RWPE2 (cell line): Measurements from ENCODE around the gene DAP.

Experiments
- ATAC-seq: fragments of 200-7000 bp; cut with Tn5 transposase; 3 replicates; pipeline ENCODE4 v1.9.1; 2021; ENCODE audit warnings: low read depth
- DNase-seq: peaks from one replicate; pipeline ENCODE4 v3.0.0-alpha.2; 2020; ENCODE audit warnings: low spot score
- H3K27ac ChIP-seq: fragments of 450-650 bp; 2 replicates; pipeline ENCODE4 v1.5.1; 2017; ENCODE audit warnings: mild to moderate bottlenecking; ENCODE audit not compliant: poor library complexity, severe bottlenecking
- H3K27me3 ChIP-seq: fragments of 250-450 bp; sonication (Bioruptor Pico); 2 replicates; pipeline ENCODE4 v1.5.1; 2021; ENCODE audit warnings: mild to moderate bottlenecking, moderate library complexity; ENCODE audit not compliant: insufficient read depth, poor library complexity, severe bottlenecking
- H3K36me3 ChIP-seq: fragments of 250-450 bp; sonication (Bioruptor Pico); 2 replicates; pipeline ENCODE4 v1.5.1; 2020; ENCODE audit warnings: low read depth, mild to moderate bottlenecking, moderate library complexity
- H3K4me1 ChIP-seq: fragments of 250-450 bp; sonication (Bioruptor Pico); 2 replicates; pipeline ENCODE4 v1.5.1; 2021; ENCODE audit warnings: mild to moderate bottlenecking, moderate library complexity; ENCODE audit not compliant: insufficient read depth, poor library complexity, severe bottlenecking
- H3K4me3 ChIP-seq: fragments of 250-450 bp; sonication (Bioruptor Pico); 2 replicates; pipeline ENCODE4 v1.5.1; 2021; ENCODE audit warnings: mild to moderate bottlenecking, moderate library complexity; ENCODE audit not compliant: severe bottlenecking
- H3K9me3 ChIP-seq: fragments of 250-450 bp; sonication (Bioruptor Pico); 2 replicates; pipeline ENCODE4 v1.5.1; 2021; ENCODE audit warnings: mild to moderate bottlenecking, moderate library complexity; ENCODE audit not compliant: severe bottlenecking
- TF ChIP-seq, protein P1 (sequence below): fragments of 450-650 bp; IDR thresholded peaks from one replicate; pipeline ENCODE4 v1.5.1; 2017; ENCODE audit warnings: mild to moderate bottlenecking, moderate library complexity; ENCODE audit not compliant: poor library complexity, severe bottlenecking

The DAP gene

DNA sequence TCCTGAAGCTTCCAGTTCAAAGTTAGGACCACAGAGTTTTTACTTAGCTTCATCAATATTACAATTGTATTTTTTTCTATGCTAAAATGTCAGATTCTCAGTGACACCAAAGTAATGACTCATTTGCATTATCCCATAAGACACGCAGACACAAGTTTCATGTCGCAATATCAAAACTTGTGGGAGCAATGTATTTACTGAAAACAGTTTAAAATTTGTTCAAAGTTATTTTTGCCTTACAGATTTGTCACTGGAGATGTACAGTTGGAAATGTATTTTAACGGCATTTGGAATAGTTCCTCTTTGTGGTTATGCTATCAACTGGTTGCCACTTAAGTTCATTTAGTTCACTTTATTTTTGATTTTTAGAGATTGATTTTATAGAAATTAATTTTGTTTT, 36.2 kb upstream of the DAP start:
- no peaks in the 10 kb centered on the region for H3K36me3 ChIP-seq
- ATAC-seq, result peak; percentile 62; the same call in 2 of the 3 replicates
- peaks cover 5% of the 10 kb centered on the region for H3K4me1 ChIP-seq
- no peak overlapping the region for H3K27ac ChIP-seq
- DNase-seq, result no peak
- TF ChIP-seq, protein P1, sequence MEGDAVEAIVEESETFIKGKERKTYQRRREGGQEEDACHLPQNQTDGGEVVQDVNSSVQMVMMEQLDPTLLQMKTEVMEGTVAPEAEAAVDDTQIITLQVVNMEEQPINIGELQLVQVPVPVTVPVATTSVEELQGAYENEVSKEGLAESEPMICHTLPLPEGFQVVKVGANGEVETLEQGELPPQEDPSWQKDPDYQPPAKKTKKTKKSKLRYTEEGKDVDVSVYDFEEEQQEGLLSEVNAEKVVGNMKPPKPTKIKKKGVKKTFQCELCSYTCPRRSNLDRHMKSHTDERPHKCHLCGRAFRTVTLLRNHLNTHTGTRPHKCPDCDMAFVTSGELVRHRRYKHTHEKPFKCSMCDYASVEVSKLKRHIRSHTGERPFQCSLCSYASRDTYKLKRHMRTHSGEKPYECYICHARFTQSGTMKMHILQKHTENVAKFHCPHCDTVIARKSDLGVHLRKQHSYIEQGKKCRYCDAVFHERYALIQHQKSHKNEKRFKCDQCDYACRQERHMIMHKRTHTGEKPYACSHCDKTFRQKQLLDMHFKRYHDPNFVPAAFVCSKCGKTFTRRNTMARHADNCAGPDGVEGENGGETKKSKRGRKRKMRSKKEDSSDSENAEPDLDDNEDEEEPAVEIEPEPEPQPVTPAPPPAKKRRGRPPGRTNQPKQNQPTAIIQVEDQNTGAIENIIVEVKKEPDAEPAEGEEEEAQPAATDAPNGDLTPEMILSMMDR, result no peak
- H3K27me3 ChIP-seq, result no peaks in the 10 kb centered on the region
- no peaks in the 10 kb centered on the region for H3K9me3 ChIP-seq
- H3K4me3 ChIP-seq, result no peak overlapping the region

- no peak overlapping the region for H3K27ac ChIP-seq
- H3K27me3 ChIP-seq, result no peaks in the 10 kb centered on the region
- no peaks in the 10 kb centered on the region for H3K36me3 ChIP-seq
- H3K4me1 ChIP-seq, result peaks cover 5% of the 10 kb centered on the region
- no peak for DNase-seq
- H3K4me3 ChIP-seq, result no peak overlapping the region
- no peaks in the 10 kb centered on the region for H3K9me3 ChIP-seq
- TF ChIP-seq, protein P1, result no peak
- ATAC-seq, result no peak
Observed at GRCh38 chr5:10793785-10794184, 32.8 kb upstream of the DAP start.

- no peaks in the 10 kb centered on the region for H3K36me3 ChIP-seq
- no peaks in the 10 kb centered on the region for H3K27me3 ChIP-seq
- H3K9me3 ChIP-seq, result no peaks in the 10 kb centered on the region
- H3K4me3 ChIP-seq, result no peak overlapping the region
- DNase-seq (no peak), ATAC-seq (no peak)
- H3K4me1 ChIP-seq, result peaks cover 1% of the 10 kb centered on the region
- TF ChIP-seq, protein P1, result no peak
- no peak overlapping the region for H3K27ac ChIP-seq
Observed at GRCh38 chr5:10792336-10792735, 31.3 kb upstream of the DAP start.

- H3K27ac ChIP-seq, result no peak overlapping the region
- DNase-seq, result no peak
- no peaks in the 10 kb centered on the region for H3K4me1 ChIP-seq
Observed at GRCh38 chr5:10789726-10790125, 28.7 kb upstream of the DAP start.

GRCh38 chr5:10789021-10789420, 28.0 kb upstream of the DAP start:
- TF ChIP-seq, protein P1, result no peak
- ATAC-seq, result no peak
- Histone ChIP-seq H3K27ac (no peak overlapping the region), H3K9me3 (no peaks in the 10 kb centered on the region), H3K36me3 (no peaks in the 10 kb centered on the region), H3K4me3 (no peak overlapping the region), H3K4me1 (no peaks in the 10 kb centered on the region), H3K27me3 (no peaks in the 10 kb centered on the region)
- no peak for DNase-seq

More at GRCh38 chr5:10789726-10790125, 28.7 kb upstream of the DAP start:
- Histone ChIP-seq H3K36me3 (no peaks in the 10 kb centered on the region), H3K27me3 (no peaks in the 10 kb centered on the region), H3K4me3 (no peak overlapping the region), H3K9me3 (no peaks in the 10 kb centered on the region)
- no peak for ATAC-seq
- TF ChIP-seq, protein P1, result no peak
